ENCODE data around the gene BRD2.

Gene BRD2

GRCh38 chr6:32950010-32950409 is 18.4 kb upstream of the BRD2 start:
- DNase-seq, result no peak

GRCh38 chr6:32950449-32950848 is 17.9 kb upstream of the BRD2 start:
- no peak for DNase-seq

DNA sequence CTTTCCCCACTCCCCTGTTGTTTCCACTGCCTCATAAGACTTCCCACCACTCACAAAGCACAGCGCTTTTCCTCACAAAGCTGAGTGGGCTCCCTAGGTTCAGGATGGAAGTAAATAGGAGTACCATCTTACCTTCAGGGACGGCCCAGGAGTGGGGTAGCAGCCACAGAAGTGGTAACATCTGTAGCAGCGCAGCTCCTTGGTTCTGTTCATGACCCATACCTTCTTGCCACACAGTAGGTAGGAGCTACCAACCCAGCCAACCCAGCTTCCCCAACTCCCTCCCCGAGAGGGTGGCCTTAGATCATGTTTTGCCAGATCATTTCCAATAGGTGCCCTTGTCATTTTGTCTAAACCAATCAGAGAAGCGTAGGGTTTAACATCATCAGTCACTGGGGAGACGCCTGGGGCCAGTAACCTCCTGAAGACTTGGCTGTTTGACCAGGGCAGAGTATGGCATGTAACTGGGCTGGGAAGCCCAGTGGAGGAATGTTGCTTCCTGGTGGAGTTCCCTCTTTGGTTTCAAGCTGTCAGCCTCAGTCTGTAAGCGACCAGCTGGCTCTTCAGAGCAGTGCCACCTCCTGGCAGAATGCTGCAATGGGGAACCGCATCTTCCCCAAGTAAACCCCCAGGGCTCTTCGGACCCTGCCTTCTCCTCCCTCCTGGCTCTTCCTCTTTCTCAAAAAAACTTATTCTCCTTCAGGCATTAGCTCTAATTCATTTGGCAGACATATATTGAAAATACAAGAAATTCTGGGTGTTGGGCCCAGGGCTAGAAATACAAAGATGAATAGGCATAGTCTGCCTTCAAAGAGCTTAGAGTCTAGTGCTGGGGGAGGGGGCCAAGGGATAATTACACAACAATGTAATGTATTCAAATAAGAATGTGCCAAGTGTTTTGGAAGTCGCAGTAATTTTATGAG is 15.3 kb upstream of the BRD2 start, which contains the start of gene HLA-DMA:
Gene HLA-DMA (minus strand): TSS at position 281 of the 923 bp plus-strand sequence. CDS start 61 bp downstream, at position 220.
- DNase-seq, result no peak

GRCh38 chr6:32953775-32954174 is 14.6 kb upstream of the BRD2 start:
- no peak for DNase-seq

GRCh38 chr6:32954267-32954666 is 14.1 kb upstream of the BRD2 start:
- no peak for DNase-seq

- DNase-seq, result no peak
Observed at GRCh38 chr6:32954986-32955802, 13.2 kb upstream of the BRD2 start.

- DNase-seq, result no peak
Observed at GRCh38 chr6:32956176-32956575, 12.2 kb upstream of the BRD2 start.

DNA sequence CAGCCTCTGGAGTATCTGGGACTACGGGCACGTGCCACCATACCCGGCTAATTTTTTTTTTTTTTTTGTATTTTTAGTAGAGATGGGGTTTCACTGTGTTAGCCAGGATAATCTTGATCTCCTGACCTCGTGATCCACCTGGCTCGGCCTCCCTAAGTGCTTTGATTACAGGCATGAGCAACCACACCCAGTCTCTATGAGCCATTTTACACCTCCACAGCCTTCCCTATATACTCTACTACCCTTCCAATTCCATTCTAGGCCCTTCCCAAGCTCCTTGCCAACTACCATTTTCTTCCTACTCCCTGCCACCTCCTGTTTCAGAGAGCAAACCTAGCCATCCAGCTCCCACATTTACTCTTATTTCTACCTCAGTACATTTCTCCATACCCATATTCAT is 7.8 kb upstream of the BRD2 start:
- DNase-seq, result no peak

GRCh38 chr6:32962213-32962826 is 6.1 kb upstream of the BRD2 start:
- DNase-seq, result no peak

GRCh38 chr6:32963866-32964265 is 4.5 kb upstream of the BRD2 start:
- DNase-seq, result no peak

DNA sequence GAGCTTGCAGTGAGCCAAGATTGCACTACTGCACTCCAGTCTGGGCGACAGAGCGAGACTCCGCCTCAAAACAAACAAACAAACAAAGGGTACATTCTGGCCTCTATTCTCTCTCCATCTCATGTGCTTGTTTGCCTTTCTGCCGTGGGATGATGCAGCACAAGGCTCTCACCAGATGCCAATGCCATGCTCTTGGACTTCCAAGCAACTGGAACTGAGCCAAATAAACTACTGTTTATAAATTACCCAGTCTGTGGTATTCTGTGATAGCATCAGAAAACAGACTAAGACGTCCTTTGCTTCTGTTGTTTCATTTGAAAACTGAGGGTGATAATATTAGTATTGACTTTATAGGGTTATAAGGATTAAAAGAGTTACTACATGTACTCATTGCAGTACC is 3.6 kb upstream of the BRD2 start:
- no peak for DNase-seq

DNA sequence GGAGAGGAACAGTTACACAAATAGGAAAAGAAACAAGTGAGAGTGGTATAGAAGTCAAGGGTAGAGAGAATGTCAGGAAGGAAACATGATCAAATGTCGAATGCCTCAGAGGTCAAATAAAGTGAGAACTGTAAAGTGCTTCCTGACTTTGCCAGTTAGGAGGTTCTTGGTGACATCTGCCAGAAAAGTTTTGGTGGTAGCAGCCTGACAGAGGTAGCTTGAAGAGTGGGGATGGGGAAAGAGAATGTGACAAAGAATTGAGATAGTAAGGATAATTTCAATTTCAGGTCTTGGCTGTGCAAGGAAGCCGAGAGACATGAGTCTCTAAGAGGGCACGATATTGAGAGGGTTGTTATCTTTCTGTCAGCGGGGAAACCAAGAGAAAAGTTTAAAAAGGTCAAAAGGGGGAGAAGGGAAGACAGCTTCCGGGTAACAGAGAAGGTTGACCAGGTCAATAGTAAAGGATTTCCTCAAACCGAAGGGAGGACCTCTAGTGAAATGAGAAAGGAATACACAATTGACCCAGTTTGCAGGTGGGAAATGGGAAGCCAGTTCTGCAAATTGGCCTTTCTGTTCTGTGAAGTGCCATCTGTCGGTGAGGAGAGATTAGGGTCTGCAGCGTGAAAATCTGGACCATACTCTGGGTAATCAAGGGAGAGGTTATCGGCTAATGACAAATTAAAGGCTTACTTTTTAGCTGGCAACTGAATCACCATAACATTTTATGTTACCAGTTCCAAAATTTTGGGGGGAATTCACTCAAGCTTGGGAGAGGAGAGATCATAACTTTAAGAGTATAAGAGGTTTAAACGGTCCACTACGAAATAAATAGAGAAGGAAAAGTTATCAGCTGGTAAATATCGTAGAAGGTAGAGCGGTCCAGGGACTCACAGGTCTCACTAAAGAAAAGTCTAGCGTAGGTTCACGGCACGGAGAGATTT is 973 bp upstream of the BRD2 start:
- peak; percentile 49 for DNase-seq

DNA sequence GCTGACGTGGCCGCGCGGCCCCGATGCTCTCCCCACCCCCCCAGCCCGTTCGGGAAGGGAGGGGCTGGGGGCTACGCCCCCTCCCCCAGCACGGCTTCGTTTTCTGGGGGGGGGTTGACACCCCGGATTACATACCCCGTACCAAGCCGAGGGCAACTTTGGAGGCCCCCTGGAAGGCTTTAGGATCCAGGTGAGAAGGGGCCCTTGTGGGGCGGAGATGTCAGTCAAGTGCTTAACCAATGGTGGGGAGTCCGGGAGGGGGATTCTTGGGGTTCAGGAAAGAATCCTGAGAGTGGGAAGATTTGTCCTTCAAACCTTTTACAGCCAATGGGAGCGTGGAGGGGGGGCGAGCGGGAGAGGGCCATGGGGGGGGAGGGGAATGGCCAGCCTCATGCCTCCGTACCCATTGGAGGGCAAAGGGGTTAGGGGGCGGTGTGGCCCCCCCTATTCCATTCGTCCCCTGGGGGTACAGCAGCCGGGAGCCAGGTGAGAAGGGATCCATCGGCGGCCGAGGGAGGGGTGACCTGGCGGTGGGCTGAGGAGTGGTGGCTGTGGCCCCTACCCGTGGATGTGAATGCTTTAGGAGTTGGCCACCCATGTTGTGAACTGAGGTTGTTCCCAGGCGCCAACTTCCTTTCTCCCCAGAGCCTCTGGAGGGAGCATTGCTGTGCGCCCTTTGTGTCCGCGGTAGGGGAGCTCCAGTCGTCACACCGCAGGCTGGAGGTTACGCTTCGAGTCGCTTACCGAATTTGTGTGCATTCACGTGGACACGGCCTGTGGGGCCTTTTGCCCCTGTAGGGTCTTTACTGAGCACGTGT is 682 bp downstream of the BRD2 start:
- DNase-seq, result peak; percentile 66

- DNase-seq, result peak; percentile 57
Observed at GRCh38 chr6:32969685-32970412, 1.5 kb downstream of the BRD2 start.

GRCh38 chr6:32970413-32971241 is 2.2 kb downstream of the BRD2 start:
- peak; percentile 63 for DNase-seq

- DNase-seq, result no peak
Observed at GRCh38 chr6:32971242-32971580, 2.8 kb downstream of the BRD2 start.

- peak; percentile 97 for DNase-seq
Observed at GRCh38 chr6:32971581-32972352, 3.4 kb downstream of the BRD2 start.

DNA sequence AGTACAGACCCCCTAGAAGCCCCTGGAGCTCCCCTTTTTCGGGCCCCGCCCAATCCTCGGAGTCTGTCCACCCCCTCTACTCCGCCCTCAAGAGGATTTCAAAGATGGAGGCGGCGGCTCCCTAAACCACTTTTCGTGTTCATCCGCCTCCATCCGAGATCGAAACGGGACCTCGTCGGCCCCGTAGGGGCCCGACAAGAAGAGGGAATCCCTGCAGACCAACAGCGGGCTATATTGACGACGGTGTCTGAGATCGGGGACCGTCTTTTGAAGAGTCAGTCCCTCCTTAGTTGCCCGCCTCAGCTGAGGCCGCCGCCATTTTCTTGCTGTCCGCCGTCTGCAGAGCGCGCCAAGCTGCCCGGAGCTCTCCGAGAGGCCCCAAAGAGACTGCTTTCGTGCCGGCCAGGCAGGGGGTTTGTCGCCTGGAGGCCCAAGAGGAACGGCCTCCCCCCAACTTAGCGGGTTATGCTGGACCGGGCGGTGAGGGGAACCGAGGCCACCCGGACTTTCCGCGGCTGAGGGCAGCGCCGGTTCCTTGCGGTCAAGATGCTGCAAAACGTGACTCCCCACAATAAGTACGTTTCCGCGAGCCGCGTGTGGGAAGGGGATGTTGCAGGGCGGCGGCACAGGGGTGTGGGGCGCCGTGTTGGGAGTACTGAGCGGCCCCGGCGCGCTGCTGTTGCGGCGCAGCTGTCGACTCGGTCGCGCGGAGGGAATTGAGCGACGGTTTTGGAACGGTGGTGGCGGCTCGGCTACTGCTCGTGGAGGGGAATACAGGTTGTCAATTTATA is 4.2 kb downstream of the BRD2 start:
- no peak for DNase-seq
